GM12865 (cell line): ENCODE measurements around the gene ARID3B.
"Not testable (repeated sequence)": the region's sequence is repeated elsewhere in the genome, so short reads cannot be mapped to it uniquely, and the experiment has no call there.

Experiments used
- DNase-seq: peaks from one replicate; pipeline ENCODE4 v3.0.0; 2010; ENCODE audit warnings: low read depth
- H3K4me3 ChIP-seq: 2 replicates; pipeline ENCODE4 v1.5.1; 2011; ENCODE audit warnings: mild to moderate bottlenecking, low read depth, low read length, control low read depth
- TF ChIP-seq, protein P1 (sequence below): IDR thresholded peaks from 2 replicates; pipeline ENCODE4 v1.5.1; 2011; ENCODE audit warnings: low read length, control low read depth, low read depth, inconsistent platforms; ENCODE audit not compliant: insufficient read depth; ENCODE audit errors: missing control alignments

The ARID3B gene

DNA sequence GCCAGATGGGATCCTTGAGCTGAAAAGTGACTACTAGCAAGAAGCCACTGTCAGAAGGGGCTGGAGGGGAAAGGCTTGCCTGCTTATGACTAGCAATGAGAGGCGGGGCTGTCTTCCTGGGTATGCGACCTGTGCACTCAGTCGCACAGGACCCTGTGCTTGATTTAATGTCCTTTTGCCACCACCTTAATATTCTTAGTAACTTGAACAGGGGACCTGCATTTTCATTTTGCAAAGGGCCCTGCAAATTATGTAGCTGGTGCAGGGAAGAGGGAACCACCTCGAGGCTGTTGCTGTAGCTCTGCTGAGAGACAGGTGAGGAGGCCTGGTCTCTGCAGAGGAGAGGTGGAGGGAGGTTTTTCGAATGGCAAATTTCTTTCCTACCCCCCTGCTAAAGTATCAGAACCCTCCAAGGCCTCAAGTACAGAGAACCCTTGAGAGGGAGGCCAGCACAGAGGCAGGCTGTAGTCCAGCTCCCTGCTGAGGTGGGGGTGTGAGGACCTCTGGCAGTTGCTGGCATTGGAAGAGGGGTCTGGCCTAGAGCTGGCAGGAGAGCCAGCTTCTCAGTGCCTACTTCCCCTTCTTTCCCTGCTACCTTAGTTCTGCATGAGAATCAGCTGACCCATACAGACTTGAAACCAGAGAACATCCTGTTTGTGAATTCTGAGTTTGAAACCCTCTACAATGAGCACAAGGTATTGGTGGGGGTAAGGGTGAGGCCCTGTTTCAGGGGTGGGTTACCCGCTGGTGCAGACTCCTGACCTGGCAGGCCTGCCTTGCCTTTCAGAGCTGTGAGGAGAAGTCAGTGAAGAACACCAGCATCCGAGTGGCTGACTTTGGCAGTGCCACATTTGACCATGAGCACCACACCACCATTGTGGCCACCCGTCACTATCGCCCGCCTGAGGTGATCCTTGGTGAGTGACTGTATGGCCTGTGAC, 86.0 kb downstream of the ARID3B start:
- no peak overlapping the region for H3K4me3 ChIP-seq
- peak; percentile 79 for DNase-seq
- TF ChIP-seq, protein P1, sequence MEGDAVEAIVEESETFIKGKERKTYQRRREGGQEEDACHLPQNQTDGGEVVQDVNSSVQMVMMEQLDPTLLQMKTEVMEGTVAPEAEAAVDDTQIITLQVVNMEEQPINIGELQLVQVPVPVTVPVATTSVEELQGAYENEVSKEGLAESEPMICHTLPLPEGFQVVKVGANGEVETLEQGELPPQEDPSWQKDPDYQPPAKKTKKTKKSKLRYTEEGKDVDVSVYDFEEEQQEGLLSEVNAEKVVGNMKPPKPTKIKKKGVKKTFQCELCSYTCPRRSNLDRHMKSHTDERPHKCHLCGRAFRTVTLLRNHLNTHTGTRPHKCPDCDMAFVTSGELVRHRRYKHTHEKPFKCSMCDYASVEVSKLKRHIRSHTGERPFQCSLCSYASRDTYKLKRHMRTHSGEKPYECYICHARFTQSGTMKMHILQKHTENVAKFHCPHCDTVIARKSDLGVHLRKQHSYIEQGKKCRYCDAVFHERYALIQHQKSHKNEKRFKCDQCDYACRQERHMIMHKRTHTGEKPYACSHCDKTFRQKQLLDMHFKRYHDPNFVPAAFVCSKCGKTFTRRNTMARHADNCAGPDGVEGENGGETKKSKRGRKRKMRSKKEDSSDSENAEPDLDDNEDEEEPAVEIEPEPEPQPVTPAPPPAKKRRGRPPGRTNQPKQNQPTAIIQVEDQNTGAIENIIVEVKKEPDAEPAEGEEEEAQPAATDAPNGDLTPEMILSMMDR: no peak

DNA sequence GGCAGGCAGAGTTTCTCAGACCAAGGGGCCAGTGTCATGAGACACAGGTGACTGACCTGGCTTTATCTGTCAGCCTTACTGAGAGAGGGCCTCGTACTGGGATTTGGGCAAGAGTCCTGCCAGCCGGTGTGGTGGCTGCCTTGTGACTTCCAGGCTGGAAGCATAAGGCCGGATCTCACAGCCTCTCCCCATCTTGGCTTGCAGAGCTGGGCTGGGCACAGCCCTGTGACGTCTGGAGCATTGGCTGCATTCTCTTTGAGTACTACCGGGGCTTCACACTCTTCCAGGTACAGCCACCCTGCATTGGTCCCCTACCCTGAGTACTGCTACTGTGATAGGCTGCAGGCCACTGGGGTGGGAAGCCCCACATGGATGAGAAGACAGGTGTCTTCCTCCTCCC, 86.7 kb downstream of the ARID3B start:
- no peak for DNase-seq
- no peak overlapping the region for H3K4me3 ChIP-seq
- TF ChIP-seq, protein P1: no peak

DNA sequence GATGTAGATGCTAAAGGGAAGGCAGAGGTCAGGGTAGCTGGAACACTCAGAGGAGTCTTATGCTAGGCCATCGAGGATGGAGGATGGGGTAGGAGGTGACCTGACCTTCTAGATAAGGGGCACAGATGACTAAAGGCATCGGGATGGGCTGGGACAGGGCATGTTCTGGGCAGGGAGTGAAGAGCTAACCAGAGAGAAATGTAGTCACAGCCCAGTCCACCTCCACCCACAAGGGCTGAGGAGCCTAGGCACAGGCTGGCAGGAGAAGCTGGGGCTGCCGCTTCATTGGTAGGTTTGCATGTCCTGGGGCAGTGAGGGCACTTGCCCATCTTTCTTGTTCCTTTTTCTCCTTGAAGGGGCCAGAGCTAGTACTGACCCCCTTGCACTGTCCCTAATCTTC, 87.2 kb downstream of the ARID3B start:
- TF ChIP-seq, protein P1: no peak
- H3K4me3 ChIP-seq: no peak overlapping the region
- DNase-seq: no peak

DNA sequence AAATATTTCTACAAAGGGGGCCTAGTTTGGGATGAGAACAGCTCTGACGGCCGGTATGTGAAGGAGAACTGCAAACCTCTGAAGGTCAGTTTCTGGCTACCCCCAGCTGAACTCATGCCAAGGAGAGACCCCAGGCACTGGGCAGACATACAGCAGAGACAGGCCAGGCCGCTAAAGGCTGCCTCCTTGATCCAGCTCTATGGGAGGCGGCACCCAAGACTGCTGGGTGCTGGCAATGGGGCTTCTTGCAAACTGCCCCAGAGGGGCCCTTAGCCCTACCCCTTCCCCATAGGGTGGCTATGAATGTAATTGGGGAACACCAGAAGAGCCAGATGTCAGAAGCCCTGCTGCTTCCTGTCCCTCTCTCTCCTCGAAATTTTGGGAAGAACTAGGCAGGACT, 87.9 kb downstream of the ARID3B start:
- no peak overlapping the region for H3K4me3 ChIP-seq
- DNase-seq: no peak
- TF ChIP-seq, protein P1: no peak

DNA sequence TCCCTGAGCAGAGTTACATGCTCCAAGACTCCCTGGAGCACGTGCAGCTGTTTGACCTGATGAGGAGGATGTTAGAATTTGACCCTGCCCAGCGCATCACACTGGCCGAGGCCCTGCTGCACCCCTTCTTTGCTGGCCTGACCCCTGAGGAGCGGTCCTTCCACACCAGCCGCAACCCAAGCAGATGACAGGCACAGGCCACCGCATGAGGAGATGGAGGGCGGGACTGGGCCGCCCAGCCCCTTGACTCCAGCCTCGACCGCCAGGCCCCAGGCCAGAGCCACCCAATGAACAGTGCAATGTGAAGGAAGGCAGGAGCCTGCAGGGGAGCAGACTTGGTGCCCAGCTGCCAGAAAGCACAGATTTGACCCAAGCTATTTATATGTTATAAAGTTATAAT, 88.7 kb downstream of the ARID3B start:
- H3K4me3 ChIP-seq, DNase-seq: not testable (repeated sequence)

DNA sequence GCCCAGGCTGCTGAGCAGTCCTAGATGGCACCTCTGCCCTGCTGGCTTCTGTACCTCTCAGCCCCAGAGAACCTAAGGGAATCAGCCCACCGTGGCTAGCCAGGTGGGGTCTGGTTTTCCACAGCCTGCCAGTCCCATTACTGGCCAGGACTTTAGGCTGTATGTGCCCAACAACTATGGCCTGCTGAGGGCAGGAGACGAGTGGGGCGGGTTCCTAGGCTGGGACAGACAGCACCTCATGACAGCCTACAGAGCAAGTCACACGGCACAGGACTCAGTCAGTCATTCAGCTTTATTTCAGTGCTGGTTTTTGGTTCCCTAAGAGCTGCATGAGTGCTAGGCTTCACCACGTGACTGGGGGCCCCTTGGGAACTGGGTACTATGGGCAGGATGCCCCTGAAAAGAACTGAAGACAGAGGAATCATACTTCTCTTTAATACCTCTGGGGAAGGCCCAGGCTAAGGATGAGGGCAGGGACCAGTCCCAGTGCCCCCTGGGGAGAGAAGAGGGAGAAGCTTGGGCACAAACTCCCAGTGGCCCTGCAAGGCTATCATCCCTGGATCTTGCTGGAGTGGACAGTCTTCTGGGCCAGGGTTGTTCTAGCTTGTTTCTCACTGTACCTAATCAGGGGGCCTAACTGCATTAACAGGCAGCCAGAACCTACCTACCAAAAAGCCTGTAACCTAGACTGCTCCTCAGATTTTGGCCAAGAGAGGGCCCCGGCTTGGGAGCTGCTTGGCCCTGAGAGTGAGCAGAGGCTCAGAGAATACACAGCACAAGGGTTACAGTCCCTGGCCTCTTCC, 89.5 kb downstream of the ARID3B start:
- DNase-seq: no peak

DNA sequence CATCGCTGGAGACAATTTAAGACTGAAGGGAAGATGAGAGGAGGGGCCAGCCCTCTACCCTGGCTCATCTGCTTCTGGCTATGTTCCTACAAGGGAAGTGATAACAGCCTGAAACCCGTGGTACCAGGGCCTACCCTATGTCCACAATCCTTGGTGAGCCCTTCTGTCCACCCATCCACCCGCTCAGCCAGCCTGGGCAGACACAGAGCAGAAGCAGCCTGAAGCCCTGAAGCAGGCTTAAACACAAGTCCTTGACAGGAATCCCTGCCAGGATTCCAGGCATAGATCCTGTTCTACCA, 90.0 kb downstream of the ARID3B start:
- DNase-seq: no peak
- TF ChIP-seq, protein P1: no peak
- H3K4me3 ChIP-seq: no peak overlapping the region

More for the DNA sequence above, 89.5 kb downstream of the ARID3B start:
- no peak overlapping the region for H3K4me3 ChIP-seq
- TF ChIP-seq, protein P1: no peak
